Thyroid gland (tissue), 4 donors: ENCODE data around the gene PLCB4.

Source experiments
- POLR2A ChIP-seq, 2 donors: fragments of 450-650 bp; IDR thresholded peaks; one replicate each; pipeline ENCODE4 v1.6.1; 2017; ENCODE audit warnings: antibody characterized with exemption in 2 of 2, mild to moderate bottlenecking in 2 of 2, moderate library complexity in 1 of 2
- TF ChIP-seq, protein P1 (sequence below), 6 experiments: fragments of 200-600 bp in 3 of 6; fragments of 450-650 bp in 3 of 6; sonication (generic) in 3 of 6; IDR thresholded peaks; one replicate each; pipeline ENCODE4 v1.5.1; 2016 to 2019; ENCODE audit warnings: antibody characterized with exemption in 6 of 6, mild to moderate bottlenecking in 2 of 6, inconsistent platforms in 1 of 6, moderate library complexity in 1 of 6

GRCh38 chr20:9145142-9145541, 76.3 kb downstream of the PLCB4 start:
- TF ChIP-seq, protein P1, sequence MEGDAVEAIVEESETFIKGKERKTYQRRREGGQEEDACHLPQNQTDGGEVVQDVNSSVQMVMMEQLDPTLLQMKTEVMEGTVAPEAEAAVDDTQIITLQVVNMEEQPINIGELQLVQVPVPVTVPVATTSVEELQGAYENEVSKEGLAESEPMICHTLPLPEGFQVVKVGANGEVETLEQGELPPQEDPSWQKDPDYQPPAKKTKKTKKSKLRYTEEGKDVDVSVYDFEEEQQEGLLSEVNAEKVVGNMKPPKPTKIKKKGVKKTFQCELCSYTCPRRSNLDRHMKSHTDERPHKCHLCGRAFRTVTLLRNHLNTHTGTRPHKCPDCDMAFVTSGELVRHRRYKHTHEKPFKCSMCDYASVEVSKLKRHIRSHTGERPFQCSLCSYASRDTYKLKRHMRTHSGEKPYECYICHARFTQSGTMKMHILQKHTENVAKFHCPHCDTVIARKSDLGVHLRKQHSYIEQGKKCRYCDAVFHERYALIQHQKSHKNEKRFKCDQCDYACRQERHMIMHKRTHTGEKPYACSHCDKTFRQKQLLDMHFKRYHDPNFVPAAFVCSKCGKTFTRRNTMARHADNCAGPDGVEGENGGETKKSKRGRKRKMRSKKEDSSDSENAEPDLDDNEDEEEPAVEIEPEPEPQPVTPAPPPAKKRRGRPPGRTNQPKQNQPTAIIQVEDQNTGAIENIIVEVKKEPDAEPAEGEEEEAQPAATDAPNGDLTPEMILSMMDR (IDR thresholded peaks at IDR 0.05), result no peak
- no peak for TF ChIP-seq POLR2A (IDR thresholded peaks at IDR 0.05)
